SK-N-SH (cell line): ENCODE measurements around the gene LLGL2. TPM values are rescaled to one million over a fixed set of nuclear protein-coding genes. Genes with fewer than 3 reads are reported as not detected.
A peak's percentile ranks its signal among the peaks of the same experiment; 100 is the strongest.

Source experiments
- CTCF ChIA-PET: fragments of 300-600, 350-600 bp; formaldehyde crosslinking; extraction: SDS; loops from one replicate; lab custom pipeline; 2021; lab: Yijun Ruan, JAX
- POLR2A ChIA-PET: fragments of 350-600 bp; sonication (Branson Sonifier 250); formaldehyde crosslinking; extraction: SDS; loops from one replicate; lab custom pipeline; 2020; ENCODE audit warnings: antibody characterized with exemption, inconsistent platforms; lab: Yijun Ruan, JAX
- DNase-seq: peaks from one replicate; pipeline ENCODE4 v3.0.0; 2012
- H2AFZ ChIP-seq: fragments of 200-600 bp; sonication (generic); 2 replicates; pipeline ENCODE4 v1.8.1; 2016; ENCODE audit warnings: antibody characterized with exemption, mild to moderate bottlenecking, low read depth
- H3F3A ChIP-seq: fragments of 200-600 bp; sonication (generic); replicated peaks from 2 replicates; pipeline ENCODE3; 2016; ENCODE audit warnings: antibody characterized with exemption, mild to moderate bottlenecking; ENCODE audit not compliant: insufficient read depth
- H3K27ac ChIP-seq, 2 experiments: fragments of 200-500 bp in 1 of 2; fragments of 200-600 bp in 1 of 2; sonication (Bioruptor generic) in 1 of 2; sonication (generic), shearing (Covaris generic) in 1 of 2; 2 replicates each; pipeline versions ENCODE4 v1.5.1 to v1.6.1; 2014 to 2016; ENCODE audit warnings: low read depth in 2 of 2, inconsistent platforms in 1 of 2, low read length in 1 of 2, mild to moderate bottlenecking in 1 of 2, mixed read lengths in 1 of 2
- H3K27me3 ChIP-seq: fragments of 200-600 bp; sonication (generic), shearing (Covaris generic); 2 replicates; pipeline ENCODE4 v1.6.1; 2016; ENCODE audit warnings: mixed run types; ENCODE audit not compliant: insufficient read depth
- H3K36me3 ChIP-seq, 2 experiments: fragments of 200-500 bp in 1 of 2; fragments of 200-600 bp in 1 of 2; sonication (Bioruptor generic) in 1 of 2; sonication (generic) in 1 of 2; replicated peaks in 1 of 2; 2 replicates each; pipeline versions ENCODE3 to v1.5.1; 2014 to 2016; ENCODE audit warnings: low read length in 1 of 2, mild to moderate bottlenecking in 1 of 2; ENCODE audit not compliant: insufficient read depth in 2 of 2, control insufficient read depth in 1 of 2
- H3K4me1 ChIP-seq, 2 experiments: fragments of 200-500 bp in 1 of 2; fragments of 200-600 bp in 1 of 2; sonication (Bioruptor generic) in 1 of 2; sonication (generic), shearing (Covaris generic) in 1 of 2; 2 replicates each; pipeline versions ENCODE4 v1.5.1 to v1.6.1; 2014 to 2016; ENCODE audit warnings: low read depth in 1 of 2, low read length in 1 of 2, mixed run types in 1 of 2; ENCODE audit not compliant: insufficient read depth in 2 of 2, control insufficient read depth in 1 of 2
- H3K4me2 ChIP-seq: fragments of 200-600 bp; sonication (generic), shearing (Covaris generic); 2 replicates; pipeline ENCODE4 v1.6.1; 2017; ENCODE audit warnings: mixed run types
- H3K4me3 ChIP-seq, 2 experiments: fragments of 200-500 bp in 1 of 2; fragments of 200-600 bp in 1 of 2; sonication (Bioruptor generic) in 1 of 2; sonication (generic), shearing (Covaris generic) in 1 of 2; 2 replicates each; pipeline versions ENCODE4 v1.5.1 to v1.8.1; 2014 to 2016; ENCODE audit warnings: low read depth in 2 of 2, inconsistent platforms in 1 of 2, low read length in 1 of 2, mild to moderate bottlenecking in 1 of 2, mixed read lengths in 1 of 2, moderate library complexity in 1 of 2
- H3K79me2 ChIP-seq: fragments of 200-600 bp; sonication (generic); 2 replicates; pipeline ENCODE4 v1.8.1; 2017; ENCODE audit warnings: mild to moderate bottlenecking; ENCODE audit not compliant: insufficient read depth
- H3K9ac ChIP-seq: fragments of 200-600 bp; sonication (generic); 2 replicates; pipeline ENCODE4 v1.6.1; 2017; ENCODE audit warnings: mixed run types
- H3K9me2 ChIP-seq: fragments of 200-600 bp; sonication (generic); 2 replicates; pipeline ENCODE4 v1.6.1; 2017; ENCODE audit warnings: mixed run types
- H3K9me3 ChIP-seq: fragments of 200-600 bp; sonication (generic); 2 replicates; pipeline ENCODE4 v1.6.1; 2017; ENCODE audit warnings: mixed run types, mild to moderate bottlenecking, moderate library complexity
- H4K20me1 ChIP-seq: fragments of 200-600 bp; sonication (generic); 2 replicates; pipeline ENCODE4 v1.6.1; 2017; ENCODE audit warnings: mild to moderate bottlenecking, mixed run types; ENCODE audit not compliant: insufficient read depth
- CTCF ChIP-seq: fragments of 200-600 bp; sonication (generic); IDR thresholded peaks from 2 replicates; pipeline ENCODE4 v1.6.1; 2017; ENCODE audit warnings: antibody characterized with exemption, mild to moderate bottlenecking, moderate library complexity
- EZH2phosphoT487 ChIP-seq: fragments of 200-600 bp; sonication (generic); IDR thresholded peaks from 2 replicates; pipeline ENCODE4 v1.6.1; 2017; ENCODE audit warnings: low read depth, mixed run types, mild to moderate bottlenecking, antibody characterized with exemption, moderate library complexity, borderline replicate concordance
- FOXJ3 ChIP-seq: sonication (generic); formaldehyde crosslinking; IDR thresholded peaks from 2 replicates; pipeline ENCODE4 v1.5.1; 2020; ENCODE audit warnings: mild to moderate bottlenecking, missing genetic modification reagents
- GABPA ChIP-seq: IDR thresholded peaks from 2 replicates; pipeline ENCODE4 v1.4.0; 2012; ENCODE audit warnings: low read depth, mild to moderate bottlenecking
- GATA2 ChIP-seq: sonication (generic); formaldehyde crosslinking; IDR thresholded peaks from 2 replicates; pipeline ENCODE4 v1.5.0; 2020; ENCODE audit warnings: mild to moderate bottlenecking, missing genetic modification reagents
- MXI1 ChIP-seq: IDR thresholded peaks from 2 replicates; pipeline ENCODE4 v1.6.1; 2012; ENCODE audit warnings: mild to moderate bottlenecking, low read depth, low read length, improper control_type of control experiment
- NFIC ChIP-seq: IDR thresholded peaks from 2 replicates; pipeline ENCODE4 v1.4.0; 2012; ENCODE audit warnings: borderline replicate concordance
- PBX3 ChIP-seq: IDR thresholded peaks from 2 replicates; pipeline ENCODE4; 2012
- POLR2AphosphoS5 ChIP-seq: IDR thresholded peaks from 2 replicates; pipeline ENCODE4 v1.6.1; 2012; ENCODE audit warnings: low read depth, low read length
- RAD21 ChIP-seq: IDR thresholded peaks from 2 replicates; pipeline ENCODE4 v1.6.1; 2012; ENCODE audit warnings: mild to moderate bottlenecking, low read length
- REST ChIP-seq: IDR thresholded peaks from 2 replicates; pipeline ENCODE4 v1.6.1; 2012; ENCODE audit warnings: mild to moderate bottlenecking, low read depth, low read length, moderate library complexity
- RFX5 ChIP-seq: IDR thresholded peaks from 2 replicates; pipeline ENCODE4 v1.6.1; 2012; ENCODE audit warnings: mild to moderate bottlenecking, improper control_type of control experiment, low read length
- SIN3A ChIP-seq: IDR thresholded peaks from 2 replicates; pipeline ENCODE4 v1.6.1; 2012; ENCODE audit warnings: low read depth, mild to moderate bottlenecking, low read length, moderate library complexity, borderline replicate concordance
- TEAD4 ChIP-seq: IDR thresholded peaks from 2 replicates; pipeline ENCODE4 v1.4.0; 2012; ENCODE audit warnings: mild to moderate bottlenecking, borderline replicate concordance; ENCODE audit not compliant: insufficient read depth
- YY1 ChIP-seq: IDR thresholded peaks from 2 replicates; pipeline ENCODE4 v1.4.0; 2012; ENCODE audit warnings: low read depth, mild to moderate bottlenecking
- WGBS: methylation state at CpG from one replicate; pipeline ENCODE4 v1.1.6; 2017; ENCODE audit warnings: low lambda C conversion rate; 5-methylcytosine and 5-hydroxymethylcytosine counted together
- polyA plus RNA-seq, 3 experiments: library from polyadenylated mRNA; depleted of rRNA; stranded (reverse); fragments of >200 nt; gene quantifications; 2 replicates each; pipeline ENCODE4 v1.2.3, GENCODE V29; 2012

LLGL2 gene
- polyA plus RNA-seq, 1 of the 3 experiments (the other 2 are of a cell fraction) = 6.7 TPM

GRCh38 chr17:75594499-75595283, 69.2 kb downstream of the LLGL2 start:
- H3K9ac ChIP-seq = no peak overlapping the region
- no peaks in the 10 kb centered on the region for H3F3A ChIP-seq
- no peak overlapping the region for H3K4me2 ChIP-seq
- H3K4me1 ChIP-seq = peaks cover 0 to 8% of the 10 kb centered on the region in 2 experiments; a peak in 1 of 4 replicates
- H3K79me2 ChIP-seq = no peaks in the 10 kb centered on the region
- no peak overlapping the region for H3K4me3 ChIP-seq
- DNase-seq = no peak
- TF ChIP-seq RAD21 = 0 out of 2 replicates have a peak, but pooled peaks have one; percentile 4
- TF ChIP-seq CTCF = no peak
- TF ChIP-seq, all 33 proteins: peak for 1
- CTCF ChIA-PET = interaction anchor here (0.9 to 2.9 kb wide), 4 partner anchors 38 to 155 kb away, joined by 3 to 12 read pairs (median 4); partner anchors contain the start of genes SMIM5 and TSEN54
- no peaks in the 10 kb centered on the region for H4K20me1 ChIP-seq
- no peaks in the 10 kb centered on the region for H3K36me3 ChIP-seq
- H3K9me3 ChIP-seq = no peaks in the 10 kb centered on the region
- no peaks in the 10 kb centered on the region for H3K27me3 ChIP-seq
- POLR2A ChIA-PET = no interaction called here
- WGBS = 62% methylated on average over 23 of the region's 28 CpGs
- no peaks in the 10 kb centered on the region for H3K9me2 ChIP-seq
- H3K27ac ChIP-seq = no peak overlapping the region
- no peak overlapping the region for H2AFZ ChIP-seq

- ChIA-PET CTCF (interaction anchor here (1.0 to 7.5 kb wide), 4 partner anchors 20 to 183 kb away, joined by 3 to 43 read pairs (median 8); partner anchors contain the start of gene SMIM5), POLR2A (no interaction called here)
- Histone ChIP-seq H3K9ac (no peak overlapping the region), H4K20me1 (no peaks in the 10 kb centered on the region), H3K4me3 (no peak overlapping the region), H3K27ac (no peak overlapping the region), H3K4me2 (no peak overlapping the region), H3K79me2 (no peaks in the 10 kb centered on the region), H3K36me3 (no peaks in the 10 kb centered on the region), H3K4me1 (peaks cover 0 to 1% of the 10 kb centered on the region in 2 experiments; a peak in 1 of 4 replicates), H3K9me3 (no peaks in the 10 kb centered on the region), H3K9me2 (no peaks in the 10 kb centered on the region), H3K27me3 (no peaks in the 10 kb centered on the region), H3F3A (no peaks in the 10 kb centered on the region), H2AFZ (no peak overlapping the region)
- WGBS = 69% methylated on average over 13 of the region's 13 CpGs
- no peak for TF ChIP-seq RFX5
- no peak for TF ChIP-seq EZH2phosphoT487
- TF ChIP-seq SIN3A = no peak
- no peak for TF ChIP-seq TEAD4
- TF ChIP-seq GABPA = no peak
- TF ChIP-seq FOXJ3 (CRISPR knock-in tag) = no peak
- no peak for TF ChIP-seq MXI1
- no peak for TF ChIP-seq PBX3
- TF ChIP-seq GATA2 (CRISPR knock-in tag) = no peak
- no peak for TF ChIP-seq POLR2AphosphoS5
- no peak for TF ChIP-seq REST
- no peak for TF ChIP-seq YY1
- TF ChIP-seq NFIC = no peak
- no peak for DNase-seq
Measured at GRCh38 chr17:75595284-75595919, 69.9 kb downstream of the LLGL2 start.
